IPS DF 4.7 (cell line): ENCODE data around the gene CSNK1D.

Experiments used
- DNase-seq: peaks from one replicate; pipeline ENCODE4 v3.0.0-alpha.2; 2013; ENCODE audit warnings: low spot score; ENCODE audit errors: extremely low read depth

Gene CSNK1D

DNA sequence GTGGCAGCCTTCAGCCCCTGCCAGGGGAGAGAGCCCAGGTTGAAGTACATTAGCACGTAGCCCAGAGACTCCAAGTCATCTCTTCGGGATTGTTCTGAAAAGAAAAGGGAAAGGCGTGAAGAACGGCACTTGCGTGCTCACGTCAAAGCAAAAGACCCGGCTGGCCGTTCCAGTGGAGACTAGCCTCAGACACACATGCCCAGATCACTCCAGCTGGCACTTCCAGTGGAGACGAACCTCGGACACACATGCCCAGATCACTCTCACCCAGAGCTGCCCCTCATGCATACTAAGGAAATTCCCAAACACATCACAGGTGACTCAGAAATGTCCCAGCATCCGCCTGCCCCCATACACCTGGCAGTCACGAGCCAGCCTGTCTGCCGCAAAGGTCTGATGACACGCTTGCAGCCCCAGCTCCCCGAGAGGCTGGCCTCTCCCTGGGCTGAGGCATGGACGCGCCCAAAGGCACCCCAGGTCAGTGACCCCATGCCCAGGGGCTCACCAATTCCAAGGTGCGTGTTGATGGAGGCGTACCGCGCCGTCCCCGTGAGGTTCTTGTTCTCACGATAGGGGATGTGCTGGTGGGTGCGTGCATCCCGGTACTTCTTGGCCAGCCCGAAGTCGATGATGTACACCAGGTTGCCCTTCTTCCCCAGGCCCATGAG lies 20.9 kb downstream of the CSNK1D start:
- no peak for DNase-seq

DNA sequence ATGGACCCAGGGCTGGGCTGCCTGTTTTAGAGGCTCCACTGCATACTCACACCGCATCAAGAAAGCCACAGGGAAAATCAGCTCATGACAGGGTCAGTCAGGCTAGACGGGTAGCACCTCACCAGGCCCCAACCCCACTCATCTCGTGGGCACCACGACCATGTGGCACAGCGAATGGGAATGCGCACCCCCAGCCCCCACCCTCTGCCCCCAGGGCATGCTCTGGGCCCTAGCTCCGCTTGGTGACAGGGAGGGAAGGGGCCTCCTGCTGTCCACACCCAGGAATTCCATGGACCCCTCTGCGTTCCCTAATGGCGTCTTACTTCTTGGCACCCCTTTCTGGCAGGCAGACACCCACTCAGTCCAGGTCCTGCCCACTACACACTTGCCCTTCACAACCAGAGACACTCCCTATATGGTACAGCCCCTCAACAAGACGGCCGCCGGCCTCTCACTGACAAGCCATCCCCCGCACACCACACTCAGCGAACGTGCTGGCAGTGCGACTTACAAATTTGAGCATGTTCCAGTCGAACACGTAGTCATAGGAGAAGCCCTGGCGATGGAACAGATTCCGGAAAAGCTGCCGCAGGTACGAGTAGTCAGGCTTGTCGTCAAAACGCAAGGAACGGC lies 22.5 kb downstream of the CSNK1D start:
- DNase-seq, result no peak

DNA sequence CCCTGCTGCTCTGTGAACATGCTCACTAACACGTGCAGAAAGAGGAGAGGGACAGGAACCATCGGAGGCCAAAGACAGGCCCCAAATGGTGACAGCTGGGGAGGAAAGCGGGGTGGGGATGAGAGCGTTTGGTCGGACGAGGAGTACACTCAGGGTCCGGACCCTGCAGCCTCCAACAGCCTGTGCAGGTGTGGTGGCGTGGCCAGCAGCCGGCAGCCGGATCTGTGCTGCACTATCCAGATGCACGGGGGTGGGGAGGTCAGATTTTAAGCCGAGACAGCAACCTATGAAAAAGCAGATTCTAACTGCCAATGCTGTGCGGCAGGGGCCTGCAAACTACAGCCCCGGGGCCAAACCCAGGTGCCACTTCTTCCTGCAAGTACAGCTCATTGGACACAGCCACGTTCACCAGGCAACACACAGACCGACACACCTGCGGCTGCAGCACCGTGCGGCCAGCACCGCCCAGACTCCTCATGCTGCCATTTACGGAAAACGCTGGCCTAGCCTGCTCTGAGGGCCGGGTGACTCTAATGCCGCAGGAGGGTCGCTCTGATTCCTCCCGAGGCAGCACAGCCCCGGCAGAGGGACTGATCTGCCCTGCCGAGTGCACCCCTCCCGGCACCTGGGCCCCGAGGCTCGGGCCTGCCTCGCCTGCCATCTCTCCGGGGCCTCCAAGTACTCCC lies 23.5 kb downstream of the CSNK1D start:
- DNase-seq, result no peak

DNA sequence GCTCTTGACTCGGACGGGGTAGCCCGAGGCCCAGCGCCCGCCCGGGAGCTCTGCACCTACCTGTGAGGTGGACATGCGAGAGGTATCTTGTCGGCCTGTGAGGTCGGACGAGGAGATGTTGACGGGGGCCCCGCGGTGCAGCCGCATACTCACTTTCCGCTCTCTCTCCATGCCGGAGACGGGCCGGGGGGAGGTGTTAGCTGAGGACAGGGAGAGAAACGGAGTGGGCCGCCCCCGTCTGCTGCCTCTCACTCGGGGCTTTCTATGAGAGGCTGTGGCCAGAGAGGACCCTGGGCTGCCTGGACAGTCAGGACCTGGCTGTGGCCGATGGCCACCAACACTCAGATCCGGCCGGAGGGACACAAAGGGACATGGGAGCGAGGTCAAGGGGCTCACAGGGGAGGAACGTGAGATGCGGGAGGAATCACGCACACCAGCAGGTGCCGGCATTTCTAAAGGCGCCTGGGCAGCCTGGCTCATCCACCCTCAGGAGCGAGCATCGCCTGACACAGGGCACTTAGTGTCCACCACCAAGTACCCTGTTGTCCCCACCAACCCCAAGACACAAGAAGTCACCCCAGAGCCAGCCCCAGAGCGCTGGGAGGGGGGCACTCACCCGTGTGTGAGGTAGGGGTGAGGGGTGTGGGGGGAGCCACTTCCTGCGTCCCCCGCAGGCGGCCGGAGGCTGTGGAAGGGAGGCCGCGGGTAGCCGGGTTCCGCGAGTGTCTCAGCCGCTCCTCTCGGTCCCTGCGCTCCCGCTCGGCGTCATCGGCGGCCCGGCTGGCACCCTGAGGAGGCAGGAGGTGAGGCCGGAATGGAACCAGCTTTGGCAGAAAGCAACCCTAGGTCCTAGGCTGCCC lies 24.5 kb downstream of the CSNK1D start:
- DNase-seq, result no peak

DNA sequence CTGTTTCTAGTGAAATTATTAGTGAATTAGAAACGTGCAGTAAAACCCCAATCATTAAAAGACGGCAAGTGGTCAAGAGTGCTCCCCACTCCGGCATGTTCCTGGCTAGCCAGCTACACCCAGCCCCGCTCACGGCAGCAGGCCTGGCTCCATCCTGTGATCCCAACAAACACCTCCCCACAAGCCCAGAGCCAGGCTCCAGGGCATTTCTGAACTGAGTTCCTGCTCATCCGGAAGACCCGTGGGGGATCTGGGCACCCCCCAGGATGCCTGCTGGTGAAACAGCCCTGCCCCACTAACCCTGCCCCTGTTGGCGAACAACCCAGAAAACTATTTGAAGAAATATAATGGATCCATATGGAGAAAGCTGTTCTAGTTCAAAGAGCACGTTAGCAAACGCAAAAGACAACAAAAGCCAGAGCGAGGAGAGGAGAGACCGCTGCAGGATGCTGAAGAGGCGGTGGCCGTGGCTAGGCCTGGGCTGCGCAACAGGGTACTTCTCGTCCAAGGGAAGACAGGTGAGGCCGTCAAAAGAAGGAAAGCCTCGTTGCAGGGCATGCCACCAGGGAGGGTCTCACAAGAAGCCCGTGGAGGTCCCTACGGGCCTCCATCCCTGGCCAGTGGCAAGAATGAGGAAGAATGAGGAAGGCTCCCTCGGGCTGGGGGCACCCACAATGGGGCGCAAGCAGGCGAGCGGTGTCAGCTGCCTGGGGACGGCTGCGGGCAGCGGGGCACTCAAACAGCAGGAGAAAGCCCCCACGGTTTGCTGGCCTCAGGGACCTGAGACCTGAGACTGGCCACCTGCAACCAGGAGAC lies 25.4 kb downstream of the CSNK1D start:
- no peak for DNase-seq

- no peak for DNase-seq
Observed at GRCh38 chr17:82247182-82247823, 26.2 kb downstream of the CSNK1D start.

- no peak for DNase-seq
Observed at GRCh38 chr17:82246365-82247181, 26.9 kb downstream of the CSNK1D start.

- no peak for DNase-seq
Observed at GRCh38 chr17:82246040-82246364, 27.5 kb downstream of the CSNK1D start.

DNA sequence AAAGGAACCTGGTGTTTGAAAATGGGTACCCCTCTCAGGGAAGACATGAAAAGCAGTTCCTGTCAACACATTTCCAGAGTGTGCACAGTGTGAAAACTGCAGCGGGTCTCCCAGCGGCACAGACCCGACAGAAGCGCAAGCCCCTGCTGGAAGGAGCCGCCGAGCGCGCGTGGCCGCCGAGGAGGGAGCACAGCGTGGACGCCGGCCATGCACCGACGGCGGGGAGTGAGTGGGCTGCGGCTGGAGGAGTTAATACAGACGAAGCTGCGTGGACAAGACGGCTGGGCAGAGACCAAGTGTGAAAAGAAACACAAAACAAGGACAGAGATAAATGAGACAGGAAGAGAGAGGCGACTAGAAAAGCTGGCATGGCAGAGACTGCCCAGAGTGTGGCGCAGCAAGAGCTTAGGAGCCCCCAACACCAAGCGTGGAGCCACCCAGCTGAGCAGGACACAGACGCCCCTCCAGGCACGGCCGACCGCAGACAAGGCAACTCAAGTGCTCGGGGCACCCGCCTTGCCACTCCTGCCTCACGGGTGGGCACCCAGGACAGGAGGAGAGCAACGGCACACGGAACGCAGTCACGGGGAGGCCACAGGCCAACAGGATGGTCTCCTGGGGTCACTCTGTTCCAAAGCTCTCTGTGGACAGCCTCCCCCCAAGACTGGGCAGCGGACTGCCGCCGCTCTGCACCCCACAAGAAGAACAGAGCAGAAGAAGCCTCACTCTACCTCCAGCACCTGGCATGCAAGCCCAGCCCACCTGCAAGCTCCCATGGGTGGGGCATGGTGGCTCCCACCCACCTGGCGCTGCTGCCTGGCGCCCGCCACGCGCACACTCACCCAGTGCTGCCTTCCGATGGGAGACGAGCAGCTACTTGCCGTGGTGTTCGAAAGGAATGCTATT lies 28.1 kb downstream of the CSNK1D start:
- no peak for DNase-seq

DNA sequence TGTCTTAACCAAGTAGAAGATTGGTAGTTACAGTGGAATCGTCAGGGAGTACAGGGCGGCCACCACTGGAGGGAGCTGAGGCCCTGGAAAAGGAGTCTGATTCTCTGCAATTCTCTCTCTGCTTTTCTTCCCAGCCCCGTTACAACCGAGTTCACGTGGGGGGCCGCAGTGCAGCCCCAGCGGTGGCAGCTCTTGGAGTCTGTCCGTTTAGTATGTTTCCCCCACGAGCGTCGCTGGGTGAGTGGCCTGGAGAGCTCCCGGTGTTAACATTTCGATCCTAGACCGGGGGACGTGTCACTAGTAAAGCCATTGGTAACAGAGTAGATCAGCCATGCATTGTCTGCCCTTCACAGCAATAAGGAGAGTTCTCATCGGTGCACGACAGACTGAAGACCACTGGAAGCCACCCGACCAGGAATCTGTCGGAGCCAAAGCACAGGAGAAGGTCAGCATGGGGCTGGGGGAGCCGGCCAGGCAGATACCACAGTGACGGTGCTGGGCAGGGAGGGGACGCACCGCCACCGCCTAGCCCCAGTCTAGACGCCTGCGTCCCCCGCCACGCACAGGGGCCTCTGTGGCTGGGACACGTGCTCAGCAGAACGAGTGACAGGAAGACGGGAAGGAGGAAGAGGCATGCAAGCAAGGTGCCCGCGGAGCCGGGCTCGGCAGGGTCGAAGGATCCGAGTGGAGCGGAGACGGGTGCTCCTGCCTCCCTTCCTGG lies 28.9 kb downstream of the CSNK1D start:
- DNase-seq, result no peak

DNA sequence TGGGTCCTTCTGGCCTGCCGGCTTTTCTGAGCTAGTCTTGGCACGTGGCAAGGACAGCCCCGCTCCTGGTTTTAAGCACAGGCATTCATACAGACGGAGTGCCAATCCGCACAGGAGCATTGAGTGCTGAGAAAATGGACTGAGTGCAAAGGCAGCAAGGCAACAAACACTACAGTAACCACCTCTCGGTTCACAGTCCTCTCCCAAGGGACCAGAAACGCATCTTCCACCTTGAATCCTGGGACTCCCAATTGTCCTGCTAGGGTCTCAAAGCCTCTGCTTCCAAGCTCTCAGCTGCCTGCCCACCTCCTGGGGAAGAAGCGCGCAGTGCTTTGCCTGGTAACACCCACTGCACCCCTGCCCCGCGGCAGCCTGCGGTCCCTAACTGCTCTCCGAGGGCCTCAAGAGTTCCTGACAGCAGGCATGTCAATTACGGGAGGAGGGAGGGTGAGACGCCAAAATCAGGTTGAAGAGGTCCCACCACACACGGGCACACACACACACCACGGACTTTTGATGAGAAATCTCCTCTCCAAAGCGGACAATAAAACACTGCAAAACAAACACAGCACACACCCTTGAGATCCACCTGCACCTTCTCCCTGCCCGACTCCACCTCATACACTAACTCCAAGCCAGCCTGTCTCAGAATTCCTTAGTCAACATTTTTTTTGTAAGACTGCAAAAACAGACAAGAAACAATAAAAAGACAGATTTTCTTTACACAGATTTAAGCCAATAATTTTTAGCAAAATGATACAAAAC lies 29.7 kb downstream of the CSNK1D start:
- no peak for DNase-seq

DNA sequence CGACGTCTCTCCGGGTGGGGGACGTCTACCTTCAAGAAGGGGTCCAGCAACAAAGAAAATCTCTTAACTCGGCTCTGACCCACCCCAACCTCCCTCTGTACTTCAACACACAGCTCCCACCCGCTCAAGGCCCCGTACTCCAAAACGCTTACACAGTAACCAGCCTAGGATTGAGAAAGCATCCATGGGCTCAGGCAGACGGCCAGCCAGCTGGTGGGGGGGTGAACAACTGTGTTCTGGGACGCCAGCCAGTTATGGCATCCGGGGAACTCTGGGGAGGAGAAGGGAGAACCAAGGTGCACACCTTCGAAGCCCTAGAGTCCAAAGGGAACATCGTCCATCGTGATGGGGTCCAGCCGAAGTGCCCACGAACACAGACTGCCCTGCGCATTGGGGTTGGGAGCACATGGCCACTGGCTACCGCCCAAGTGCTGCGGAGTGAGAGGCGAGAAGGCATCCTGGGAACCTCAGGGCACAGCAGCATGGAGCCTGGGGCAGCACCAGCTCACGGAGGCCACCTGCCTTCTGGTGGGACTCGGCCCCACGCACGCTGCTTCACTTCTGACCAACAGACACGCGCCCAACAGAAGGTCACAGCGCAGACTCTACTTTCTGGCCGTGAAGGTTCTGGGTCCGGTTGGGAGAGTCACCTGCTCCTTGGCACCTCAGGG lies 30.4 kb downstream of the CSNK1D start:
- no peak for DNase-seq

DNA sequence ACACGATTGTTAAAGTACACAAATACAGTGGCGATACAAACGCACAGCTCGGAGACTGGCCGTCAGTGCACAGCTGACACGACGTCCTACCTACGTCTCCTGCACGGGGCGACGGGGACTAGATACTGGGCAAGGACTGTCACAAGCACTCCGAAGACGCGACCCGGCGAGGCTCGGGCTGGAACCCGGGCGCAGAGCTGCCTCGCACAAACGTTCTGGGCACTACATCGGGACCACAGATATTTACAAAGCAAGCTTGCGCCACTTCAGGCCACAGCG lies 30.9 kb downstream of the CSNK1D start:
- DNase-seq, result no peak

- no peak for DNase-seq
Observed at GRCh38 chr17:82241926-82242697, 31.4 kb downstream of the CSNK1D start.

DNA sequence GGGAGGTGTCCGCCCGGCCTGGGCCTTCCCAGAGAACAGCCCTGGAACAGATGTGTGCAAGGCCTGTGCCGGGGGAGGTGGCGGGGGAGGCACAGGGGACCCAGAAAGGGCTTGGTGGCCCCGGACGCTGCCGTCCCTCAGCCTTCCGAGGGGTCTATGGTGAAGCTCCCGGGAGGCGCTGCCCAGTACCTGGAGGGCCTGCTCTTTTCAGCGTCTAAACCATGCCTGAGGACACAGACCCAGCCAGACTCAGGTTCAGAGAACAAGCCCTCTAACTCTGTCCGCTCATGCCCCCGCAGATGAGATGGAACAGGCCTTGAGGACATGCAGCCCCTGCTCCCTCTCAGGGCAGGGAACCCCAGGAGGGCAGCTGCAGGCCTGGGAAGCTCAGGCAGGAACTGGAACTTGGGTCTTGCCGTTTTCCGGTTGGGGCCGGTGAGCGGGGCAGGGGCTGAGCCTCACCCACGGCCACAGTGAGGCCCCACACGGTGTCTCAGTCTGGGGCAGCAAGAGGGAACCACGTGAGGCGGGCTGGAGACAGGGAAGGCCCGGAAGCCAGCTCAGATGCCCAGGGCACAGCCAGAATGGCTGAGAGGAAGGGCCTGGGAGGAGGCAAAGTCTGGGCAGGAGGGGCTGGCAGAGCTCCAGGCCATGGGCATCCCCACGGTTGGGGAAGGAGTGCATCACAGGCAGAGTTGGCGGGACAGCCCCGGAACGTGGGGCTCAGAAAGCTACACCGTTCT lies 32.1 kb downstream of the CSNK1D start:
- no peak for DNase-seq
